HG03457 (cell line): Measurements from ENCODE around the gene SOX18.

ENCODE experiments used
- ATAC-seq: cut with Tn5 transposase; IDR thresholded peaks from one replicate; pipeline ENCODE4 v1.9.1; 2021; ENCODE audit warnings: moderate number of reproducible peaks; ENCODE audit not compliant: unreplicated experiment

SOX18 gene

DNA sequence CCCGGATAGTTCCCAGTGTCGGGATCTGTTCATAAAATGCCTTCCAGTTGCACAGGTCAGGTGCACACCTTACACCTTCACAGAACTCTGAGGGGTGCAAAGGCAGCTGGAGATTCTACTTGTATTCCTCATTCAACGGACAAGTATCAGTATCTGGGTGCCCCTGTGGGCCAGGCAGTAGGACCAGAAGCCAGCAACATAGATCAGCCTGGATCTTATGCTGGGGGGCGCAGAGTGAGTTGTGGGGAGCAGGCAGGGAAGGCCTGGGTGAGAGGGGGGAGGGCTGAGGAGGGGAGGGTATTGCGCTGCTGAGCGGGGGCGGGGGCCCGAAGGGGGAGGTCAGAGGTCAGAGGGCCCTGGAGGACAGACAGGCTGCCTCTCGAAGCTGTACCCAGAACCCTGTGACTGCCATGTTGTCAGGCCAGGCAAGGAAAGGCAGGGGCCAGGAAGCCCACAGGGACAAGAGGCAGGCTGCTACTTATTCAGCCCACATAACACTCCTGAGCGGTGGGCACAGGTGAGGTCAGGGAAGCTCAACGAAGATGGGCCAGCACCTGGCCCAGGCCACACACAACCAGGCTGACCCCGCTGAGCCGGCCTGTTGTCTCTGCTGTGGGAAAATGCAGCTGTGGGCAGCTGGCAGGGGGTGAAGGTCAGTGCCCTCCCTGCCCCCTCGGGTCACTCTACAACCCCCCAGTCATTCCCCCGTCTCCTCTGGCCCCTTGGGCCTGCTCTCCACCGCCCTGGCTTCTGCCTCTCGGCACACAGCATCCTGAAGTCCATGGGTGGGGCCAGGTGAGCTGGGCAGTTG lies 31.6 kb upstream of the SOX18 start:
- no peak for ATAC-seq

DNA sequence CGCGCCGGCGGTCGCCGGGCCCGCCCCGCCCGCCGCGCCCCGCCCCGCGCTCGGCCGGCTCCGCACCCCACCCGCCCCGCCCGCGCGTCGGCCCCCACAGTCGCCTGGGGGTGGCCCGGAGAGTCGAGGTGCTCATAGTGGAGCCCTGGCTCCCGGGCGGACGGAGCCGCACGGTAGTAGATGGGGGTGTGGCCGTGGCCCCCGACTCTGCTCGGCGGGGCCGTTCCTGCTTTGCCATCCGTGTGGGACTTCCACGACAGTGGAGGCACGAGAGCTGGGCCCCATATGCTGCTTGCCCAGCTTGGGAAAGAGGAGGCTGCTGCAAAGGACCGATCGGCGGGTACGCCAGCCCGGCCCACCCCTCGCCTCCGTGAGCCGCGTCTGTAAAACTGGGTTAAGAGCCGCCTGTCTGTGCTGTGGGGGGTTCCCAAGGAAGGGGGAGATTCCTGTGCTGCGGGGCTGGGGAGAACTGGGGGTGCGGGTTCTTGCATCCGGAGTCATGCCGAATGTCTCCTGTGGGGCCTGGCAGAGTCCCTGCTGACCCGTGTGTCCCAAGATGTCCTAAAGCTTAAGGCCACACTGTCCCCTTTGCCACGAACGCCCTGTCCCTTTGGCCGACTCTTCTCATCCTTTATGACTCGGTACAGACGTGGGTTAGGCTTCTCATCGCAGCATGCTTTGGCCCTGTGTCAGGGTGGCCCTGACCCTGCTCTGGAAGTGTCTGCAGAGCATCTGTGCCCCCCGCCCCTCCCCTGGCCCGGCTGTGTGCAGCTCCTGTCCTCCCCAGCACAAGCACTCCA lies 30.8 kb upstream of the SOX18 start, which contains the start of gene OPRL1:
TSS of gene OPRL1 (plus strand) at position 70 of the 800 bp plus-strand sequence. CDS start 12,639 bp downstream, outside the sequence.
- ATAC-seq = no peak

DNA sequence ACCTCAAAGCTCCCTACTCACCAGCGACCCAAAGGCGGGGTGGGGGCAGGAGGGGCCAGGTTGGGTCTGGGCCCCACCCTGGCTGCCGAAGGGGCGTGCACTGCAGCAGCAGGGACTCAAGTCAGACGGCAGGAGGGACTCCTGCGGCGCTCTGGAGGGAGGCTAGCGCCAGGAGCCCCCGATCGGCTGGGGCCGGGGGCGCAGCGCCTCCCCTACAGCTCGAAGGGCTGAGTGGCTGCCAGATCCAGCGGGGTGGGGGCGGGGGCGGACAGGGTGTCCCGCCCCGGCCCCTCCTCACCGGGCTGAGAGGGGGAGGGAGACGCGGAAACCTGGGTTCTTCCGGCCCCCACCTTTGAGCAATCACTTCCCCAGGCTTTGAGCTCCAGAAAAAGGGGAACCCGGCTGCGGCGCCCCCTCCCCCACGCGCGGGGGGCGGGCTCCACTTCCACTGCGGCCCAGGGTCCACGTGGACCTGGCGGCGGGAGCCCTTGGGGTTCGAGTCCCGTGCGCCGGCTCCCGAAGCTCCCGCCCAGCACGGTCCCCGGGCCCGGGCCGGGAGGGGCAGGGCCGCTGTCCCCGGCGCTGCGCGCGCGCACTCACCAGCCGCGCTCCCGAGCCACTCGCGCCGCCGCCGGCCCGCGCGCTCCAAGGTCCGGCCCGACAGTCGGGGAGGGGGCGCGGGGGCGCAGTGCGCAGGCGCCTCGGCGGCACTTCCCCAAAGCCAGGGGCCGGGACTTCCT lies 30.0 kb upstream of the SOX18 start, which contains the start of gene RGS19:
TSS of gene RGS19 (minus strand) at position 246 of the 740 bp plus-strand sequence. CDS start 2,632 bp downstream, outside the sequence.
- ATAC-seq = no peak

DNA sequence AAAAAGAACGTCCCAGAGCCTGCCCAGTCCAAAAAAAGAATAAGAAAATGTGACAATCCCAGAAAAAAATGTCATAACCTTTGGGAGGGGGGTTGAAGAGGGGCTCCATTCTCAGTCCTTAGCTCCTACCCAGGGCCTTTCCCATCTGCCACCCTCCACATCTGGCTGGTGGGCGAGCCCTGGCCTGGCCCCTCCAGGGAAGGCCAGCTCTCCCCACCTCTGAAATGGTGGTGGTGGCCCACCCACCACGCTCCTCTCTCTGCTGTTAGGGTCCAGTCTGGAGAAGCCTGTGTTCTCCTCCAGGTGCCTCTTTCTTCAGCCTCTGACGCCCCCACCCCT lies 29.5 kb upstream of the SOX18 start:
- no peak for ATAC-seq

DNA sequence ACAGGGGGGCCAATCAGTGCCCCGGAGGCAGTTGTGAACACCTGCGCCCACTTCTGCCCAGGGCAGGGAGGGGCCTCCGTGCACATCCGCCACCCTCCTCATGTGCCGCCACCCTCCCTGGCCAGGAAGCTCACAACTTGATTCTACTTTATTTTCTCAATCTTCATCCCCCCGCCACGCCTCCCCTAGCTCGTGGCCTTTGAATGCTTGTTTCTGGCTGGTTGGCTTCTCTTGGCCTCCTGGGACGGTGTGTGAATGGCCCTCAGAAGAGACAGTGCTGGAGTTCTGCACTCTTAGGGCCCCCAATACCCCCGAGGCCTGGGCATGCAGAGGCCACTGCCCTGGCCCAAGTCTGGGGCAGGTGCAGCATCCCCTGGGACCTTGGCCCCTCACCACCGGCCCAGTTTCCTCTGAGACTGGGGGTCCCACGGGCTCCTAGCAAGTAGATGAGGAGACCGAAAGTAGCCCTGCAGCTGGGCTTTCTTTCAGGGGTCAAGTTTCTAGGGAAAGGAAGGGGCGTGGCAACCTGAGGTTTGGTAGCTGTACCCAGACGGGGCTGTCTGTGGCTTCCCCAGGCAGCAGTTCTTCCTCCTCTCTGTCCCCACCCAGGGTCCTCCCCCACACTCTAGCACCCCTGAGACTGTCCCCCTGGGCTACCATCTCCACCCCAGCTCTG lies 28.6 kb upstream of the SOX18 start:
- ATAC-seq = no peak

DNA sequence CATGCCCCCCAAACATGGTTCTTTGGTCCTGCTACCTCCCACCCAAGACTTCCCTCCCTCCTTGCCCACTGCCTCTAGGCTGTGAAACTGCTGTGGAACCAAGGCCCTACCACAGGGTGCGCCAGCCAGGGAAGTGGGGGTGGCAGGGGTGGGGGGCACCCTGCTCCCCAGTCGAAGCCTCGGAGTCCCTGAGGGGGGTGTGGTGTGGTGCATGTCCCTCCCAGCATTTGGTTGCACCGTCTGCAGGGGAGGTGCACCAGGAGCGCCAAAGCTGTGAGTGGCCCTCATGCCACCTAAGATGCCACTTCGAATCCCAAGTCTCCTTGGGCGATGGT lies 28.1 kb upstream of the SOX18 start:
- ATAC-seq = no peak

DNA sequence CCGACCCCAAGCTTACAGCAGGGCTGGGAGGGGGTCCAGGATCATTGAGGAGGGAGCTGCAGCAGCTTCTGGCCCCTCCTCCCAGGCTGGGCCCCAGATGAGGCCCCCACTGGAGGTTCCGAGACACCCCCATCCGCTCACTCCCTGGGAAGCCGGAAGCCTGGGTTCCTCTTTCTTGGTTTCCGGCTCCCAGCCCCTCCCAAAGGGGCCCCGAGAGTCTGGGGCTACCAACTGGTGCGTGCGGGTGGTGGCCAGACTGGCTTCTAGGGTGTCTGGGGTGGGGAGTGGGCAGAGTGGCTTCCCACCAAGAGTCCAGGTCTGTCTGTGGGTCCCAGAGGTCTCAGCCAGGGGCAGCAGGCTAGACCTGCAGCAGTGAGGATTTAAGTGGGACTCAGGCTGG lies 27.7 kb upstream of the SOX18 start:
- ATAC-seq = no peak

DNA sequence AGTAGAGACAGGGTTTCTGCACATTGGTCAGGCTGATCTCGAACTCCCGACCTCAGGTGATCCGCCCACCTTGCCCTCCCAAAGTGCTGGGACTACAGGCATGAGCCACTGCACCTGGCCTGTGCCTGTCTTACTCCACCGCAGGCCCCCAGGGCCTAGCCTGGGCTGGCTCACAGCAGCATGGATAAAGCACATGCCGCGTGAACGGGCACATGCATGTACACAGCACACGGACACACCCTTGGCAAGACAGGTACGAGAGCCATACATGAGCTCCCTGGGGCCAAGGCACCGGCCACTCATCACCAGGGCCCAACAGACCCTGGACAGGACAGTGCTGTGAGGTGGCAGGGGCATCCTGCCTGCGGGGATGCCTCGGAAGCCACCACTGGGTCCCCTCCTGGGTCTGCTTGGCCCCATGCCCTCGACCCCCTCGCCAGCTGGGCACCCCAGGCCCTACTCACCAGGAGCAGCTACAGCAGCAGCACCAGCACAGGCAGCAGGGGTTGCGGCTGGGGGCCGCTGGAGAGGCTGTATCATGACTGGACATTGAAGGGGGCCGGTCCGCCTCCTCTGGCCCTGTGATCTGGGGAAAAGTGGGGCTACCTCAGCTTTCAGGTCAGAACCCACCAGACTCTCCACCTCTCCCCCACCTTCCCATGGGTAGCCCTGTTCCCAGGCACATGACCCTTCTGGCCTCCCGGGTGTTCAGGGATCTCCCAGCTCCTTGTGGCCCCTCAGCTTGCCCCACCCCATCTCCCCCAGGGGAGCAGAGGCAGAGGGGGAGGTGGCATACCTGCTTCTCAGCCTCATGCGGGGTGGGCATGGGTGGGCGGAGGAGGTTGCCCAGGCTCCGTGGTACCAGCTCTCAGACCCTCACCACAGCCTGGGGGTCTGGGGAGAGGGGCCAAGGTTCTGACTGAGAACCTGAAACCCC lies 26.9 kb upstream of the SOX18 start:
- no peak for ATAC-seq

DNA sequence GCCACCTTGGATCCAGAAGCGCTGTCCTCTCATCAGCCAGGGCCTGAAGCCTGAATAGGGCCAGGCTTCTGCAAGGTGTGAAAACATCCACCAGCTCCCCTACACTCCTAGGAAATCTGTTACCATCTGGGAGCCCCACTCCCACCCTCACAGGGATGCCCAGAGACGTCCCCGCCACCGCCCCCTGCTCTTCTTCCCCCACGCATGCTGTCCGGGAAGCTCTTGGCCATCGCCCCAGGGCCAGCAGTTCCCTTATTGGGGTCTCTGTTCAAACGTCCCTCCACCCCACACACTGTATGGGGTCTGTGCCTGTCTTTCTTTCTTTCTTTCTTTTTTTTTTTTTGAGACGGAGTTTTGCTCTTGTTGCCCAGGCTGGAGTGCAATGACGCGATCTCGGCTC lies 26.1 kb upstream of the SOX18 start:
- ATAC-seq = no peak

DNA sequence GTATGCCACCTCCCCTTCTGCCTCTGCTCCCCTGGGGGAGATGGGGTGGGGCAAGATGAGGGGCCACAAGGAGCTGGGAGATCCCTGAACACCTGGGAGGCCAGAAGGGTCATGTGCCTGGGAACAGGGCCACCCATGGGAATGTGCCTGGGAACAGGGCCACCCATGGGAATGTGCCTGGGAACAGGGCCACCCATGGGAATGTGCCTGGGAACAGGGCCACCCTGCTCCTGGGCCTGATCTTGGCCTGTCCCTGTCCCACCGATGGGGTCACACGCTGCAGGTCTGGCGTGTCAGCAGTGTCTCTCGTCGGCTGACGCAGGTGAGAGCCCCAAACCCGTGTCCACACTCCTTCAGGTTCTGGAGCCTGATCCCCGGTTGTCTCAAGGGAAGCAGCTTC lies 25.5 kb upstream of the SOX18 start:
- ATAC-seq = no peak

DNA sequence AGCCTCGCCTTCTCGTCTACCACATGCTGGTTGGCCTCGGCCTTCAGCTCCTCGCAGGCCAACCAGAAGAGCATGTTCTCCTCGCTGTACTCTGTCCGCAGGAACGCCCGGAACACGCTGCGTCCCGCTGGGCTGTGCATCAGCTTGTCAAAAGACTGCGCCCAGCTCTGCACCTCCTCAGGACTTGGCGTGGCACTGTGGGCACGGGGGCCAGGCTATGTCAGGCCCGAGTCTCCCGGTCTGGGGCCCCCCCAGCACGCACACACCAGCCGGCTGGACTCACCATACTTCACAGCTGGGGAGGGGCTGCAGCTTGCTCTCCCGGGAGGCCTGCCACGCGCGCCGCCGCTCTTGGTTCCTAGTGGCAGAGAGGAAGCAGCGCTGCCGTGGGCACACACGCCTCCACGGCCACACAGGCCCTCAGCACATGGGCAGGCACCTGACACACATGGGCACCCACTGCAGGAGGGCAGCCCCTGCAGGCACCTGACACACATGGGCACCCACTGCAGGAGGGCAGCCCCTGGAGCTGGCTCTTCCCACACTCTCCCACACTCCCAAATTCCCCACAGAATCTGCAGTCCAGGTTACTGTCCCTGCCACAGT lies 24.8 kb upstream of the SOX18 start:
- ATAC-seq = no peak

DNA sequence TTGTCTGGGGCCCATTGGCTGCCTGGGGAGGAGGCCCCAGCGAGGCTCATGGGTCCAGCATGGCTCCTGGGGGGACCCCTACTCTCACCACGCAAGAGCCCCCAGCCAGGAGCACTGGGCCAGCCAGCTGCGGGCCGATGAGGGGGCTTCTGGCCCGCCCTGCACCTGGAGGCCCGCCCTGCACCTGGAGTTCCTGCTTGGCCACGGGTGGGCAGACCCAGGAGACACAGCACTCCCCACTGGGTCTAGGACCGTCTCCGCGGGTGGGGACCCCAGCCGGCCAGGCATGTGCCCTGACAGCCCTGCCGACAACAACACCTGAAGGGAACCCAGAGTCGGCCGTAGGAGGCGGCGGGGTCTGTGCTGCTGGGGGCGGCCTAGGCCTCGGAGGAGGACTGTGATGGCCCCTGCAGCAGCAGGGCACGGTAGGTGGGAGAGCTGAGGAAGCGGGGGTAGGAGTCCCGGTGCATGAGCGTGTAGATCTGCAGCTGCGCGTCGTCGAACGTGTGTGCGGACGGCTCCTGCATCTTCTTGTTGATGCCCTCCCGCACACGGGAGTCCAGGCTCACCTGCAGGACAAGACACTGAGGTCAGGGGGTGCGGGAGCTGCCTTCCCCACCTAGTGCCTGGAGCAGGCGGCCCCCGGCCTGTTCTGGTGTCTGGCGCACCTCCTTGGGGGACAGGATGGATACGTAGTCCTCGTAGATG lies 24.2 kb upstream of the SOX18 start:
- ATAC-seq = no peak

DNA sequence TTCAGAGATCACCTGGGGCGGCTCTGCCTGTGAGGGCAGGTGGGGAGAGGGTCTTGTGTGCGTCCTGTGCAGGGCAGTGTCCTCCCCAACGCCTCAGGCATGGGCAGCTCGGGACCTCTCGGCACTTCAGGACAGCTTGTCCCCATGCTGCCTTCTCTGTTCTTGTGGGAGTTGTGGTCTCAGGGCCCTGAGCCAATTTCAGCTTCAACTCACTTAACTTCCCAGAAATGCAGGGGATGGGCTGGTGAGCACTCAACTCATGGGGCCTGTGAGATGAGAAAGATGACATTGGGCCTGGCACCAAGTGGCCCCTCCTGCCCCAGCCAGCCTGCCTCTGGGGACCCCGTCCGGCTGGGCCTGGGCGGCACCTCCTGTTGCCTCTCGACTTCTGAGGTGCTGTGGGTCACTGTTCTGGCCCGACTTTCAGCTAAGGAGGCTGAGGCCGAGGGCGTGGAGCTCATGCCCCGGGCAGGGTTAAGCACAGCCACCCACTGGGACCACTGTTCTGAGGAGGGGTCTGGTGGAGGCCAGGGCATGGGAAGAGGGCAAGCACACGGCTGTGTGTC lies 23.1 kb upstream of the SOX18 start:
- ATAC-seq = no peak

DNA sequence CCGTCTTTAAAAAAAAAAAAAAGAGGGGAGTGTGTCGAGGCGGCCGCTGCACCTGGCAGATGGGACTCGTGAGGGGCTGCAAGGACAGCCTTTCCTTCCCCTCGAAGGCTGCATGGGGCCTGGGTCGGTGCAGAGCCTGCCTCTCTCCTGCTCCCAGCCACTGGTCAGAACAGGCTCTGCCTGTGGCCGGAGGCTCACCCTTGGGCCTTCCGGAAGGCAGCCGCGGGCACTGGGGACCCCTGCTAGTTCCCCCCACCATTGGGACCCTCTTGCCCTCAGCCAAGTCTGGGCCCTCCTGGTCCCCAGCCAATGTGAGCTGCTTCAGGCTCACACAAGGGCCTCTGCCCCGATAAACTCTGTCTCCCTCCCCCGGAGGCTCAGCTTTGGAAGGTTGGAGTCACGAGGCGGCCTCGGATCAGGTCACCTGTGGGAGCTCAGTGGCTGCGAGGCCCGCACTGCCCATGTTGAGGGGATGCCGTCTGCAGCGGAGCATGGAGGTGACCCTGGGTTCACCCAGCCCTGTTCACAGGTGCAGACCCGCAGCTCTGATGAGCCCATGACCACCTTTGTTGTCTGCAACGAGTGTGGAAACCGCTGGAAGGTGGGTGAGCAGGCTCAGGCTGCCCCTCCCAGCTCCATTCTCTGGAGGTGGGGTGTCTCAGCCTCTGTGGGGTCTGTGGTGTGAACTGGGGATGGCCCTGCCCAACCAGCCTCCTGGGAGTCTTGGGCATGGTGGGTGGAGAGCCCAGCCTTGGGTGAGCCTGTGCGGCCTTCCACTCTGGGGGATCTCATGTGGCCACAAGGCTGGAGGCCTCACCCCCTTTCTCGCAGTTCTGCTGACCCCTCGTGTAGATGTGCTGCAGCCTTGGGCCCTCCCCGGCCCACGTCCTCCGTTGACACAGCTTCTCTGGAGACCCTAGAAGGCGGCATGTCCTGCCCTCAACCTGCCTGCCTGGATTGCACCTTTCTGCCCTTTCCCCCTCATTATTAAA lies 22.2 kb upstream of the SOX18 start:
- no peak for ATAC-seq

DNA sequence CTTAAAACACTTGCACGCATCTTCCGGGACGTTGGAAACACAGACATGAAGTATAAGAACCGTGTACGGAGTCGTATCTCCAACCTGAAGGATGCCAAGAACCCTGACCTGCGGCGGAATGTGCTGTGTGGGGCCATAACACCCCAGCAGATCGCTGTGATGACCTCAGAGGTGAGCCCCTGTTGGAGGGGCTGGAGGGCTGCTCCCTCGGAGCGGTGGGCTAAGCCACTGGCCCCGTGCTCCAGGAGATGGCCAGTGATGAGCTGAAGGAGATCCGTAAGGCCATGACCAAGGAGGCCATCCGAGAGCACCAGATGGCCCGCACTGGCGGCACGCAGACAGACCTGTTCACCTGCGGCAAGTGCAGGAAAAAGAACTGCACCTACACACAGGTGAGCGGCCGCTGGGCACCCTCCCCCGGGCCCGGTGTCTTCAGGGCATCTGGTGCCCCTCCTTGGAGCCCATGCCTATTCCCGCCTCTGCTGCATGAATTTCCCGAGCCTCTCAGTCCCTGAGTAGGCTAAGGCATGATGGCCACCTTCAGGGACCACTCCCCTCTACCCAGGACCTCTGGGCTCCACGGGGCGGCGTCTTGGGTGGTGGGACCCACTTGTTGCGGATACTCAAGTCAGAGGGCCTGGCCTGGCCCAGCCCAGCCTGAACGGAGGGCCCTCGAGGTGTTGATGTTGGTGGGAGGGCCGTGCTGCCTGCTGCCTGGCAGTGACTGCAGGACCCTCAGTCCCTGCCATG lies 21.0 kb upstream of the SOX18 start:
- no peak for ATAC-seq

DNA sequence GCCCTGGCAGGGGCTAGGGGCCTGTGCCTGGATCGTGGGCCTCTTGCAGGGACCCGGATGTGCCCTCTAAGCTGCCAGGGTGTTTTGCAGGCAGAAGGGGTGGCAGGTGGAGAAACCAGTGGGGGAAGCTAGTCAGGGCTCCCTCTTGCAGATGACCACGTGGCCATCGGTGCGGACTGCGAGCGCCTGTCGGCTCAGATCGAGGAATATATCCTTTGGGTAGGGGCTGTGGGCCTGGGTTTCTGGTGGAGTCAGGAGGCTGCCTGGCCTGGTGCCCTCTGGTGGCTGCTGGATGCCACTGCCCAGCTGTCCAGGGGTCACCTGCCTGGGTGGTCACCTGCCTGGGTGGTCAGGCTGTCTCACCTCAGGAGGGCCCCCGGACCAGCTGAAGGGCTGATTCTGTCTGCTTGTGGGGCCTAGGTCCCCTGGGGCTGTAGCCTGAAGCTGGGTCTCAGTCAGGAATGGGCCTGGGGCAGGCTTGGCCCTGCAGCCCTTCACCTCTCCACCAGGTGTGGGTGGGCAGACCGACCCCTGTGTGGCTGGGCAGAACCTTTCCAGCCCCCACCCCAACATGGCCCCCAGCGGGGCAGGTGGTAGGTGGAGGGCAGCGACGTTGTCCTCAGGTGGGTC lies 20.3 kb upstream of the SOX18 start:
- ATAC-seq = no peak
